GM18505 (cell line): Measurements from ENCODE around the gene METTL24.

Experiments
- ATAC-seq: cut with Tn5 transposase; IDR thresholded peaks from one replicate; pipeline ENCODE4 v1.9.1; 2021; ENCODE audit not compliant: unreplicated experiment
- POLR2A ChIP-seq: IDR thresholded peaks from 4 replicates; pipeline ENCODE4 v1.6.1; 2011; ENCODE audit warnings: borderline replicate concordance; ENCODE audit not compliant: insufficient read depth, insufficient read length; ENCODE audit errors: extremely low read depth

The METTL24 gene

DNA sequence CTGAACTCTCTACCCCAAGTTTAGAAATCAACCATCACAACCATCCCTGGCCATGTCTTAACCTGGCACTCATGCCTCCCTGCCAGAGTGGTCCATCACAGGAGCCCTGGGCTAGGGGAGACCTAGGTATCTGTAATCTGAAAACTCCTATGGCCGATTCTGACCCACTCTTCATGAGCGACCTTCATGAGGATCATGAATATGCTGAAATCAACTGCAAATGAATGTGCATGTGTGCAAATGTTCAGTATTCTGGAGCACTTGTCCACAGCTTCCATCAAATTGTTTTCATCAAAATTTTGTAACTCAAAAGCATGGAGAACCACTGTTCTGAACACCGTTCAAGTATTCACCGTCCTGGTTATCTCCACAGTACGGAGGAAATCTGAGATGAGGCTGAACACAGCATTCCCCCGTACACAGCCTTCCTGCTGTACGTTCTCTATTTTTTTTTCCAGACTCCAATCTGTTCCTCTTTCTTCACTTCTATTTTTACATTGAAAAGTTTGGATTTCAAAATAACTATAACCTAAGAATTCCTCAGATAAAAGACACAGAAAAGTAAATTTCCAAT is 17.7 kb downstream of the METTL24 start:
- TF ChIP-seq POLR2A, result no peak
- no peak for ATAC-seq

DNA sequence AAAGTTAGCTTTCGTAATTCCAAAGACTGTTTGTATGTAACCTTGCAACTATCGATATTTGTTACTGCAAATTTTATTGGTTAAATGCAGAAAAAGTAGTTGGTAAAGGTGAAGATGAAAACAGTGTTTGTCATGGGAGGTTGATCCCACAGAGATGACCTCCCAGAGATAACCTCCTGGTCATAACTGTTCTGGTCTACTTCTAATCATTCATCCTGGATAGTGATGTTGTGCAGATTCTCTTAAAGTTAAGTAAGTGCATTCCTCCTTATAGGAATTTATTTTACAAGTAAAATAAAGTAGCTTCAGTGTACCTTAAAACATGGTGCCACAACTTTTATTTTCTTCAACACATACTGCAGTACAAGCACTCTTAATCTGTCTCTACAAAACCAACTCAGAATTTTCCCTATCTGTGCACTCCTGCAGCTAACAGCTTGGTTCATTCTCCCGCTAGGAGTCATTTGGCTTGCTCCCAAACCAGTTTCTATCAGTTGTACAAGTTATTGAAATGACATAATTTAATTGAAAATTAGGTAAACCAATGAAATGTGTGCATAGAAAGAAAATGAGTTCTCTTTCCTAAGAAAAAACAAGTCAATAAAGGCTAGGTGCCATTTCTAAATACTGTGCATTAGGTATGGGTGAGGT is 19.2 kb downstream of the METTL24 start:
- TF ChIP-seq POLR2A, result no peak
- no peak for ATAC-seq

DNA sequence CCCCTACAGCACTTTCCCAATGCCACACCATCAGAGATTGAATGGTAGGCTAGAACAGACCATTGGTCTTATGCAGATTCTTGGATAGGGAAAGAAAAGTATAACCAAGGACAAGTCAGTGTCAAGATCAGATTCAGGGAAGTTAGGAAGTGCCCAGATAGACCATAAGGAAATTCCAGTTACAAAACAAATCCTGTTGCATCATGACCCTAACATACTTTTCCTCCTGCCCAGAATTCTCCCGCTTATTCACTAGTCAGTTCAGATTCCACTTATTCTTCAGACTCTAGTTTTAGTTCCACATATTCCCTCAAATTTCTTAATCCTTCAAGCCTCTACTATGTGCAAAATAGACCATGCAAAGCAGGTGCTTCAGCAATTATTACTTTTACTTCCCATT is 20.7 kb downstream of the METTL24 start:
- ATAC-seq, result no peak
- TF ChIP-seq POLR2A, result no peak

DNA sequence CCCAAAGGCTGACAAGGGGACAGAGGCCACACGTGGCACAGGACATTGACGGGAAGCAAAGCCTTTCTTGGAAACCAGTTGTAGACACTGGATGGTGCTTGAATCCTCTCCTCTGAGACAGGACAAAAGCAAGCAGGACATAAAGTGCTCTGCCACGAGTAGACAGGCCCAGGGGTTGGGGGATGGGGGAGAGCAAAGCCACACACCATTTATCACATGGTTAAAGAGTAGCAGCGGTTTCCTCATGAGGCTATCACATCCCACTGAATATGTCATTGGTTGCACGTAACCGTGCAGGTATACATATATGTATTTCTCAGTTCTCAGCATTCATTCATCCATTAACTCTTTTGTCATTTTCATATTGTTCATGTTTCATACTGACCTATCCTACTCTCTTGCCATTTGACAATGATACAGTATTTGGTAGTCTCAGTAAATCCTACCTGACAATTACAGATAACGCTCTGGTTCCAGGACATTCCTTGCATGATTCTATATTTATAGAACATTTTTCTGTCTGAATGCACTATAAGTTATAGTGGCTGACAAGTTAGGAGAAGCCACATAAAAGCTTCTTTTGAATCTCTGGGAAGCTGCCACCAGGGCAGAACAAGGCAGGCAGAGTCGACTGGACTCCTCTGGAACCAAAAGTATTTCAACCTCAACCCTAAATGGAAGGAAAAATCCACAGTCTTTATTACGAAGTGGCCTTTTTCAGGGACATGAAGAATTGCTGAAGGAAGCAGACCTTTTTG is 23.5 kb downstream of the METTL24 start:
- TF ChIP-seq POLR2A, result no peak
- ATAC-seq, result no peak

DNA sequence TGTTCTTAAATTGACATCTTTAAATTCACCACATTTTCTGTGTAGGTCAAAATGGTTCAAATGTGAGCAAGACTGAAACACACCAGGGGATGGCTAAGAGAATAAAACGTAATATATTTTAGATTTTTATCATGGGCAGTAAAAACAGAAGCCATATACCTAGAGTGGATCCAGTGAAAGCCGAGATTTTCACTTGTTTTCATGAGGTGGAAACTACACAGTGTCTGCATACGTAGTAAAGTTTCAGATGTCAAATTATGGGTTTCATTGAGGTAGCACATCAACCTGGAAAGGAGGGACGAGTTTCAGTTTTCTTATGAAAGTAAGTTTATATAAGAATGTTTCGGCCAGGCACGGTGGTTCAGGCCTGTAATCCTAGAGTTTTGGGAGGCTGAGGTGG is 25.9 kb downstream of the METTL24 start:
- ATAC-seq, result no peak

DNA sequence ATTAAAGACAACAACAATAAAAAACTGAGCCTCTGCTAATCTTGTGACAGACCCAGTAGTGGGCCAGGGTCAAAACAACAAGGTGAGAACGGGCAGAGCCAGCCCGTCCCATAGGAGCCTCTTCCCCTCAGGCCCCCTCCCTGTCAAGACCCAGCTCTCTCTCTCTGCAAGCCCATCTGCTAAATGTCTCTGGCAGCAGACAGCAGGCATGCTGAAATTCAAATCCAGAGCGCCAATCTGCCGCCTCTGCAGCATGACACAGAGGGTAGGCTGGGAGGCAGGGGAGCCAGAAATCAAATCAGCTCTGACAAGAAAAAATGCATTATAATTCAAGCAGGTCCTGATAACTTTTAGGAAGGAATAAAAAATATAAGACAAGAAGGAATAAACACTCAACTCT is 26.3 kb downstream of the METTL24 start:
- TF ChIP-seq POLR2A, result no peak
- no peak for ATAC-seq

More for the DNA sequence above, 25.9 kb downstream of the METTL24 start:
- no peak for TF ChIP-seq POLR2A

DNA sequence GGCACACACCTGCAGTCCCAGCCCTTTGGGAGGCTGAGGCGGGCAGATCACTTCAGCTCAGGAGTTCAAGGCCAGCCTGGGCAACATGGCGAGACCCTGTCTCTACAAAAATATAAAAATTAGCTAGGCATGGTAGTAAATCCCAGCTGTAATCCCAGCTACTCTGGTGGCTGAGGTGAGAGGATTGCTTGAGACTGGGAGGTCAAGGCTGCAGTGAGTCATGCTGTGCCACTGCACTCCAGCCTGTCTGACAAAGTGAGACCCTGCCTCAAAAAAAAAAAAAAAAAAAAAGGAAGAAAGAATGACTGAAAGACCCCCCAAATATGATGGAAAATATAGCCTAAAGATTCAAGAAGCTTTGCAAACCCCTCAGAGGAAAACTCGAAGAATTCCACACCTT is 26.8 kb downstream of the METTL24 start:
- no peak for ATAC-seq
- no peak for TF ChIP-seq POLR2A

DNA sequence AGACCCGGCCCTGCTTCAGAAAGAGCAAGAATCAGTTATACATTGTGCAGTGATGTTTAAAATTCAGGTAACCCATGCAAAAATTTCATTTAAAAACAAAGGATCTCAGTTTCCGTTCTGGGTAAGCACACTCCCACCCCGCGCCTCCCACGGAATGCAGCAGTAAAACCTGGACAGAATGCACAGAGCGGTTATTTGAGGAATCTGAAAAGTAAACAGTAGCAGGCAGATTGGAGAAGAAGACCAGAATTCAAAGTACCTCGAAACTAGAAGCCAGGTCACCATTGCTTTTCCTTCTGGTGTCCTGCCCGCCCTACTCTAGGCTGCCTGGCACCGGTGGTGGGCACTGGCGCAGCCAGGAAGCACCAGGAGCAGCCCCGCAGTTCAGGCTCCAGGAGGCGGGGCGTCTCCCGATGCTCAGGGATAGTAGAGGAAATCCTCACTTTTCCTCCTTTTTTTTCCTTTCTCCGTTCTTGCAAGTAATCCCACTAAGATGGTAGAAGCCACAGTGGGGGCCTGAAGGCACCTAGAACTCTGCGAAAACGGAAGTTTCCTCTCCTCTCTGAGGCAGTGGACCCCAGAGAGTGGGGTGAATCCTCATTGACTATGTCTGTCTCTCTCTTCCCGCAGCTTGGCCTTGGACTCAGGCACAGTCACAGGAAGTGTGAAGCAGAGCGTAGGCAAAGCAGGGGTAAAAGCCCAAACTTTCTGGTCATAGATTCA is 28.3 kb downstream of the METTL24 start:
- ATAC-seq, result no peak
- TF ChIP-seq POLR2A, result no peak

DNA sequence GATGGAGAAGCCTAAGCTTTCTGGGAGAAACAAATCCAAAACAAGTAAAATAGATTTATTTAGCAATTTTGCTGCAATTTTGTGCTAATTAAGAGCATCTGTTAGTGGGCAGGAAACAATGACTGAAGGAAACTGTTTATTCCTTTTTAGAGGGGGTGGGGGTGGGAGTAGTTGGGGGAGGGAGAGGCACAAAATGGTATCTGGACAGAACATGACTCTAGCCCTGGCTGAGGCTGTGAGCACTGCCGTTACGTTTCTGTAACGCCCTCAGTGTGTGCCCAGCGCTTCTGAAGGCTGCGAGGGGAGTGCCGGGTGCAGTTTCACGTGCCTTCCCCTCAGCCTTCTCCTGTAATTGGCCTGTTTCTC is 28.8 kb downstream of the METTL24 start:
- TF ChIP-seq POLR2A, result no peak
- ATAC-seq, result no peak

DNA sequence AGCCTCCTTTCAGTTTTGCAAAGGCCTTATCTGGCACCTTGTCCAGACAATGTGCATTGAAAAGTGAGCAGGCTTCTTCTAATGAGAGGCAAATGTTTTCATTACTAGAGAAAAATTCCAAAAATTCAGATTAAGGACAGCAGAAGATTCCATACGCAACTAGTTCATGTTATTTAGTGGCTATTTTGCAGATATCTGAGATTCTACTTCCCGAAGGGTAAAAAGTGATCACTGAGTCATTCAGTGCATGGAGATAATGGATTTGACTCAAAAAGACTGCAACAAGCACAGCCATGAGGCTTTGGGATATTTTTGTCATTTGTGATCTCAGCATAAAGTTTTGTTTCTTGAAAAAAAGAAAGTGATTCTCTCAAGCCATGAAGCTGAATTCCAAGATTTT is 29.9 kb downstream of the METTL24 start:
- TF ChIP-seq POLR2A, result no peak
- ATAC-seq, result no peak

DNA sequence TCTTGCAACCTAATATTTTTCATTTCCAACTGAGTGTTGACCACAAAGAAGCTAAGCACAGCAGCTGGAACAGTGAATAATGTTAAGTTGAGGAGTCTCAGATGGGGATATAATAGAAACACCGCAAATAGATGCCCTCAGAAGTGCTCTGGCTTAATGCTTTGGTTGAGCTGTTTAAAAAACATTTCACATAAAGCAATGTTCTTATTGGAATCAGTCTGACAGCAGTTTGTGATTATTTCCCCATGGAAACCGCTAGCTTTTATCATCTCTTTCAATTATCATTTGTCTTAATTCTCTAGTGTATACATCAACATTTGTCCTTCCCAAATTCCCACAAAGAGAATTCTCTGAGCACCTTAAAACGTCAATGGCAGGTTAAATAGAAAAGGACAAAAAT is 30.8 kb downstream of the METTL24 start:
- ATAC-seq, result no peak

DNA sequence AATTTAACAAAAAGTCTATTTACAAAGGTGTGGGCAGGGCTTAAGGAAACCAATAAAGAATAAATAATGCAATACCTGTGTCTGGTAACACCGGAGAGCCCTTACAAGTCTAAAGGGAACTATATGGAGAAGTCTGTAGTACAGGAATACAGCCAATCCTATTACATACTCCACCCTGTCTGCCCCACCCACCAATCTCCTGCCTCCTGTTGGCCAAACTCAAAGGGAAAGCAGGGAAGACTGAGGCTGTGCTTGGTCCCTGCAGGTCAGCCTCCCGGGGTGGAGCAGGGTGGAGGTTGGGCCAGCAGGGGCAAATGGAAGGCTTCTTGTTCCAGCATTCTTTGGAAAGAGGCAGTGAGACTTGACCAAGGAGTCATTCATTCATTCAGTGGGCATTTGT is 31.5 kb downstream of the METTL24 start:
- ATAC-seq, result no peak
- TF ChIP-seq POLR2A, result no peak

More for the DNA sequence above, 30.8 kb downstream of the METTL24 start:
- no peak for TF ChIP-seq POLR2A

DNA sequence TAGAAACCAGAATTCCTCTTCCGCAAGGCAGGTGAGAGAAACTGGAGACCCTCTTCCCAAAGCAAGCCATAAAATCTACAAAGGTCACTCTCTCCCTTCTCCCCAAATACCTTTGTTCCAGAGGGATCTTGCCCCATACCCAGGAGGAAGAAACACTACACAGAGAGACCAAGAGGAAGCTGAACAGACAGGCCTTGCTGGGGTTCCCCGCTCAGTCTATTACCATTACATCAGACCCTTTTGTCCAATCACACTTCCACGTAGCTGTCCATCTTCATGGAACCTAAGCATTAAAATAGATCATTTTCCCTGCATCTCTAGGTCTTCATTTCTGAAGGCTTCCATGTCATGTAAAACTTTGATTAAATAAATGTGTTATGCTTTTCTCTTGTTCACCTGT is 32.1 kb downstream of the METTL24 start:
- TF ChIP-seq POLR2A, result no peak
- ATAC-seq, result no peak

DNA sequence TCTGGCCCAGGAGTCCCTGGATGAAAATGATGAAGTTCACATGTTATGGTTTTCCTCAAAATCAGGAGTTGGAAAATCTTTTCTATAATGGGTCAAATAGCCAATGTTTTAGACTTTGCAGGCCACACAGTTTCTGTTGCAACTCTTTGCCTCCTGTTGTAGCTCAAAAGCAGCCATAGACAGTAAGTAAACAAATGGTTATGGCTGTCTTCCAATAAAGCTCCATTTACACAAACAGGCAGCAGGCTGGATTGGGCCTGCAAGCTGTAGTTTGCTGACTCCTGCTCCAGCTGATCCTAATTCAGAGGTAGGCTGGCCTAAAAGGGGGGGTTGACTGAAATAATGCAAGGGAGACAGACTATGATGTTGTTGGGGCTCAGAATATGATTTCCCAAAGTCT is 33.0 kb downstream of the METTL24 start:
- no peak for ATAC-seq
- no peak for TF ChIP-seq POLR2A

DNA sequence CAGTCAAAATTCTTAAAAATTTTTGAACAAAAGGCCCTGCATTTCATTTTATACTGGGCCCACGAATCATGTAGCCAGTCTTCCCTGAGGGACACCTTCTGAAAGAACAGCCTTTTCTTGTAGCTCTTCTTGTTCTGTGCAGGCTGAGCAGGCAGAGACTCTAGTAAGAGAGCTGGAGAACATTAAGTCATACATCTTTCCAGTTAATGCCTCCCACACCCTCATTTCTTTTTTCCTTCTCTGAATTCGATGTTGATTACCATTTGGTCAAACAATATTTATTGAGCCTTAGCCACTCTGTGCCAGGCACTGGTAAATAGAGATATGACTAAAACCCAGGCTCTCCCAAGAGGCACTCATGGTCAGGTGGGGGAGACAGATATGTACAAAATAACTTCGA is 33.6 kb downstream of the METTL24 start:
- no peak for ATAC-seq
- TF ChIP-seq POLR2A, result no peak

DNA sequence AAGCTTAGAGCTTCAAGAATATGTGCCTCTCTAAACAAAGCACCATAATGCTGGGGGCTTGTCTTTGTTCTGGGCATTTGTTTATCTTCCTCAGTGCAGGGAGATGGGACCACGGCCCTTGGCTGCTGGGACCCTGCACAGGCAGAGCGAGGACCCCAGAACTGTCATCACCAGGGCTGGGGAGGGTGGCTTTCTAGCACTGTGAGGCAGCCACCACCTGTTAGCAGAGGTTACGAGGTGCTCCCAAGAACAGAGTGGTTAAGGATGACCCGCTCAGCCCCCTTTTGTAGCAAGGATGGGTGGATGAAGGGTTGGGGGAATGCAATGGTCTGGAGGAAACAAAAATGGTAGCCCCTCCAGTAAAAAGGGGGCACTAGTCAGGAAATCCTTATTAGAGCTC is 34.9 kb downstream of the METTL24 start:
- ATAC-seq, result no peak
- TF ChIP-seq POLR2A, result no peak
